HG03354 (cell line): ENCODE measurements around the gene ARSI.

Experiments used
- ATAC-seq: cut with Tn5 transposase; IDR thresholded peaks from one replicate; pipeline ENCODE4 v1.9.1; 2021; ENCODE audit warnings: mild to moderate bottlenecking; ENCODE audit not compliant: unreplicated experiment, poor library complexity, severe bottlenecking

ARSI gene

DNA sequence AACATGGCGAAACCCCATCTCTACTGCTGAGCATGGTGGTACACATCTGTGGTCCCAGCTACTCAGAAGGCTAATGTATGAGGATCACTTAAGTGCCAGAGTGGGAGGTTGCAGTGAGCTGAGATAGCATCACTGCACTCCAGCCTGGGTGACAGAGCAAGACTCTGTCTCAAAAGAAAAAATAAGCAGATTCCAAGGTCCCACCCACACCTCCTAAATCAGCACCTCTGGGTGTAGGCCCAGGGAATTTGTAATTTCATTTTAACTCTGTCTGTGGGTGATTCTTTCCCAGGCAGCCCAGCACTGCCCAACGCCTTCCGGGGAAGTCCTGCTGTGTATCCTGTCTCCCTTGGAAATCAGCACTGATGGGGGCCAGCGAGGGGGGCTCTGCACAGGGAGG is 25.7 kb downstream of the ARSI start:
- no peak for ATAC-seq

- ATAC-seq = no peak
These were observed 27.9 kb downstream of the ARSI start for GRCh38 chr5:150274811-150275210.

DNA sequence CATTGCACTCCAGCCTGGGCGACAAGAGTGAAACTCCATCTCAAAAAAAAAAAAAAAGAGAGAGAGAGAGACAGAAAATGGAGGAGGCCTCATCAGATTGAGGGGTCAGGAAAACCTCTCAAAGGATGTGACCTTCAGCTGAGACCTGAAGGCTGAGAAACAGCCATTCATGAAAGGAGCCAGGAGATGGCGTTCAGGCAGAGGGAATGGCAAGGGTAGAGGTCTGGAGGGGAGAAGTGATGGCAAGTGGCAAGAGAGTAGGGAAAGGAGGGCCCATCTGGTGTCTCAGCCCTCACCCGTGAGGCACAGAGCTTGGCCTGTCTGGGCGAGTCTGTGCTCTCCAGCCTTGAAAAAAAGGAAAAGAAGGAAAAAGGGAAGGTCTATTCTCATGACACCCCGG is 30.2 kb downstream of the ARSI start:
- no peak for ATAC-seq

DNA sequence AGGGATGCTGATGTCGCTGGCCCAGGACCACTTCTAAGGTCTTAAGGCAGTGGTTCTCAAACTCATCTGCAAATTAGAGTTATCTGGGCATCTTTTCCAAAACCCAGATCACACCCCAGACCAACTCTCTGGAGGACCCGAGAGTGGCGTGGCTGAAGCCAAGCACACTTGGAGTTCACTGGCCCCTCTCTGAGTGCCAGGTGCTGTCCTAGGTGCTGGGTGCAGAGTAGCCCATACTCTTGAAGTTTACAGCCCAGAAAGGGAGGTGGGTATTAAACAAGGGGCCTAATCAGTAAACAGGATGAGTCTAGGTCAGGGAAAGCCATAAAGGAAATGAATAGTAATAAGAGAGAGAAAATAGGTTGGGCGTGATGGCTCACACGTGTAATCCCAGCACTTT is 30.8 kb downstream of the ARSI start:
- no peak for ATAC-seq

DNA sequence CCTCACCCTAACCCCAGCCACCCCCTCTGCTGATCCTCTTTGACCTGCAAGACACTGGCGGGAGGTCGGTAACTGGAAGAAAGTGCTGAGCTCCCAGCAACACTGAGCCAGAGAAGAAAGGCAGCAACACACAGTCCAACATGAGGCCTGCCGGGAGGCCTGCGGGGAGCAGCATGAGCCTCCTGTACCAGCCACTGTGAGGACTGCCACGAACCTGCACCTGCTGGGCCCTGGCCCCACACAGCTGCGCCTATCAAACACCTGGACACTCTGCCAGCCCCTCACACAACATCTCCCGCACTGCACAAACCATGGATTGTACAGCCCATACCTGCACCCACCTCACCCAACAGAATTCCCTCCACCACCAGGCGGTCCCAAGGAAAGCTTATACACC is 31.4 kb downstream of the ARSI start:
- no peak for ATAC-seq

DNA sequence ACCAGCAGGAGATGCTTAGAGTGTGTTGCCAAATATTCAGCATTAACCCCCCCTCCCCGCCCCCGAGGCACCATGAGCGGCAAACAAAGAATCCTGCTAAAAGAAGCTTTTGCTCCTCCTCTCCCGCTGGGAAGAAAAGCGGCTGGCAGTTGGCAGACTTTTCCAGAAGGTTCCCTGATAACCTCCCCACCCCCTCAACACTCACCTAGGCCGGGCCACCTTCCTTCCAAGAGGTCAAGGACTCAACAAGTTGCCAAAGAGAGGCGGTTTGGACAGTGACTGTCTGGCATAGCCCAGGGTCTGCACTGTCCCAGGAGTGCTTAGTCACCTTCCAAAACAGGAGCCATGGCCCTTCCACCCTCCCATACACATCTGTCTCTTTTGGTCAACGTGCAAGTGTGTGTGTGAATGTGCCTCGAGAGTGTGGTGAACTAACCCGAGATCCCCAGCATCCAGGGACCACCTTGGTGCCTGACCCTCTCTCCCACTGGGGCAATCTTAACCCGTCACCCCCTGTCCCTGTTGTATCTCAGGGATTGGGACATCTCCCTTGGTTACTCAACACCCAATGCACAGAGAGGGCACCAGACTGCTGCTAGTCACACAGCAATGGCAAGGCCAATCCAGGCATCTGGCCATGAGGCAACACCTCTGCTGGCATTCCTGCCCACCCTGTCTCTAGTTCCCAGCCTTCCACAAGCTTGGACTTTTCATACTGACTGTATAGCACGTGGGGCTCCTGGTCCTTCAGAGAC is 32.0 kb downstream of the ARSI start:
- ATAC-seq = no peak

DNA sequence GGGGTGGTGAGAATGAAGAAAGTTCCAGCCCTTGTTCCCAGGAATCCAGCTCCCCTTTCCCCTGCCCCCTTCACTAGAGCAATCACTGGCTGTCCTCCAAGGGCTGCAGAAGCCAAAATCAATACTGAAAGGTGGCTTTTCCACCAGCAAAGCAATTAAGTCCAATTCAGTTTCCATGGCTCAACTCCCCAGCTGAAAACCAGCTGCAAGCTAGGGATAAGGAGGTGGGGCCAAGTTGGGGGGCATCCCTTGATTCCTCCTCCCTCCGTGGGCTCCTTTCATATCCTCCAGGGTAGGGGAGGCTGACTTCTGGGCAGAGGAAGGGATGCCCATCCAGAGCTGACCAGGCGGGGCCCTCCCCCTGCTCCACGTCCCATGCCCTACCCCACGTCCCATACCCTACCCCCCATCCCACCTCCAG is 35.8 kb downstream of the ARSI start:
- no peak for ATAC-seq

DNA sequence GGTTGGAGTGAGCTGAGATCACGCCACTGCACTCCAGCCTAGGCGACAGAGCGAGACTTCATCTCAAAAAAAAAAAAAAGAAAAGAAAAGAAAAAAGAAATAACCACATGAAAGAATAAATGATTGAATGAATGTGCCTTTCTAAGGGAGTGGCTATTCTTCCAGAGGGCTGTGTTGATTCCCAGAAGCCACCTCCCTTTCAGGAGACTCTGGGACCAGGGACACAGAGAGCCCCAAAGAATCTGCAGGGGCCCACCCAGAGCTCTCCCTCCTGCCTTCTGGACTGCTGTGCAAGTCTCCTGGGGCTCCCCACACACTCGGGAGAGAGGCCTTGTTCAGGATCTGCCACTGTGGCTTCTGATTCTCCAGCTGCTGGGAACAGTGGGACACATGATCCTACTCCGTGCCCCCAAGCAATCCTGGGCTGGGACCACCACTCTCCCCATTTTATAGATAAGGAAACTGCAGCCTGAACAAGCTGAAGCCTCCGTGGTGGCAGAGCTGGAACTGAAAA is 36.8 kb downstream of the ARSI start:
- no peak for ATAC-seq

- no peak for ATAC-seq
These were observed 37.8 kb downstream of the ARSI start for GRCh38 chr5:150264667-150265603.

- ATAC-seq = no peak
These were observed 38.7 kb downstream of the ARSI start for GRCh38 chr5:150263801-150264621.

GRCh38 chr5:150263375-150263775 is 39.3 kb downstream of the ARSI start:
- ATAC-seq = no peak

DNA sequence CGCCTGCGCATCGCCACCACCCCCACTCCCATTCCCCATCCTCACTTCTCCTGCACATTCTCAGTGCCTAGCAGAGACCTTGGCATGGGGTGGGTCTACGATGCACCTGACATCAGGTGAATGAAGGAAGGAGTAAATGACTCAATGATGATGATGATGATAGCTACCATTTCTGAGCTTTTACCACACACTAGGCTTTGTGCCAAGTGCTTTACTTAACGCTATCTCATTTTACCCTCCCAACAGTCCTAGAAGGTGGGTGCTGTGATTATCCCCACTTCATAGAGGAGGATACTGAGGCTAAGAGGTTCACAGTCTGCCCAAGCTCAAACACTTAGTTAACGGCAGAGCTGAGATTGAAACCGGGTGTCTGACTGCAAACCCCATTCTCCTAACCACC is 40.2 kb downstream of the ARSI start:
- no peak for ATAC-seq

- no peak for ATAC-seq
These were observed 41.5 kb downstream of the ARSI start for GRCh38 chr5:150261231-150261630.

- no peak for ATAC-seq
These were observed 44.6 kb downstream of the ARSI start for GRCh38 chr5:150258130-150258529.

DNA sequence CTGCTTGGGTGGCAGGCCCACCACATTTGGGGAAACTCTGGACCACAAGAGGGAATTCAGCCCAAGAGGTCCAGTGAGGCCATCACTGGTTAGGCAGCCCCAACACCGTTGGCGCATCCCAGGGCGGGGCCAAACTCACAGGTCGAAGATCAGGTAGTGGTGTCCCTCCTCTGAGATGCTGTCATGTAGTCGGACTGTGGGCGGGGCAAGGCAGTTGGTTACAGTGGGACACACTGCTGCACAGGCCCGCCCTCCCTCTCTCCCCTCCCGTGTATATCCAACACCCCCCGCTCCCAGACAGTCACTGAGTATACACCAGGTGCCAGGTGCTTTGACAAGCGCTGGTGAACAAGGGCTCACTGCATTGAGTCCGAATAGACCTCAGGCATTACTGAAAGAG is 45.3 kb downstream of the ARSI start:
- no peak for ATAC-seq

DNA sequence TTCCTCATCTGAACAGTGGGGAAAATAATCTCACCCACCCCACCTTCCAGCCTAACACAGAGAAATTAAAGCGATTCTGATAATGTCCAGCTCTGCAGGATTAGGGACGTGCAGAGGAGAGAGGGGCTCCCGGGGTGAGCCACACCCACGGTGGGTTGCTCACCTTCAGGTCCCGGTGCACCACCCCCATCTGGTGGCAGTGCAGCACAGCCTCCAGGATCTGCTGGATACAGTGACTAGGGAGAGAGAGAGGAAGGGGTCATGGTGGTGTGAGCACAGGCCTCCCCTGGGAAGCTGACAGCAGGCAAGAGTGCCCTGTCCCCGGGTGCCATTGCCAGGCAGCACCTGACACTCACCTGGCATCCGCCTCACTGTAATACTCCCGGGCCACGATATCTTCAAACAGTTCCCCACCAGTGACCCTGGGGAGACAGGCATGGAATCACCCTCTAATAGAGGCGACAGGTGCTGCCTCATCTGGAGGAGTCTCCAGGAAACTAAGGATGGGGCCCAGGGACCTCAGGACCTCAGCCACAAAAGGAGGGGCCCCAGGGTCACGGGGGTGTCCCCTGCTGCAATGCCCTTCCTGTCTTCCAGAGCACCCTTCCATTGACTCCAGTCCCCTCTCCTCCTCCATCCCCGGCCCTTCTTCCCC is 46.2 kb downstream of the ARSI start:
- ATAC-seq = no peak

GRCh38 chr5:150255659-150256409 is 46.9 kb downstream of the ARSI start:
- ATAC-seq = no peak

GRCh38 chr5:150254774-150255173 is 47.9 kb downstream of the ARSI start:
- ATAC-seq = no peak

DNA sequence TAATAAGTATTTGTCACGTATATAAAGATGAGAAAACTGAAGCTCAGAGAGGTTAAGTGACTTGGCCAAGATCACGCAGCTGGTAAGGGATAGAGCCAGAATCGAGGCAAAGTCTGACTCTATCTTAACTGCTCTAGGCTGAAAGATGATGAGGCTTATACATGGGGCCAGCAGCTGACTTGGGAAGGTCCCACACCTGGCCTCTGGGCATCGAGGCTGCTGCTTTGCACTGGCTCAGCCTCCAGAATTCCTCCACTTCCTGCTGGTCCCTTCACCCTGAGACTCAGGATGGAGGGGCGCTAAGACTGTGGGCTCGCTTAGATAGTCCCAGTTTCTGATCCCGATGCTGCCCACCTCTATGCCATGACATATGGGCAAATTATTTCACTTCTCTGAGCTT is 48.3 kb downstream of the ARSI start:
- ATAC-seq = no peak
